ENCODE results near the gene MRPL17.

MRPL17 gene

DNA sequence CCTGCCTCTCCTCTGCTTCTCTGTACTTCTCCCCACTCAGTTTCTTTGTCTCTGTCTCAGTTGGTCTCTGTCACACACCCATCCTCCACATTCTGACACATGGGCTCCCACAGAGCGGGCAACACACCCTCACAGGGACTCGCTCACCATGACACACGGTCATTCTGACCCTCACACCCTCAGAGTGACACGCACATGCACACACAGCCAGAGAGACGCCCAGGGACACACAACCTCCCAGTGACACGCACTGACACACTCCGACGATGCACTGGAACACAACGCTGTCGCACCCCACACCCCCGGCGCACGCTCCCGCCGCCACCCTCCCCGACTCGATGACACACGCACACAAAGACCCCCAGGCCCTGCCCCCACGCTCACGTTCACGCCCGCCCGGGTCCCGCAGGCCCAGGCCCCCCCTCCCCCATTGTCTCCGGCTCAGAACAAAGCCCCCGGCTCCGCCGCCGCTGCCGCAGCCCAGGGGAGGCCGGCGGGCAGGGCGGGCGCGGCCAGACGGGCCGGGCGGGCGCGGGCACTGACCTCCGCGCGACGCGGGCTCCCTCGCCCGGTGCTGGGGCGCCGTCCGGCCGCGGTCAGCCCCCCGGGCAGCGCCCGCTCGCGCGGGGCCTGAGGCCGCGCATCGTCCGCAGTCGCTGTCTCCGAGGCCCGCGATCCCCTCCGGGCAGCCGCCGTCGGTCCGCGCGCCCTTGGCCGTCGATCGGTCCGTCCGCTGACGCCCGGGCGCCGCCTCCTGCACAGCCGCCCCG is 27.9 kb downstream of the MRPL17 start:
- in situ Hi-C loops (cut with MboI; ENCODE audit: low sequenced_read_pairs) = no loop called here

DNA sequence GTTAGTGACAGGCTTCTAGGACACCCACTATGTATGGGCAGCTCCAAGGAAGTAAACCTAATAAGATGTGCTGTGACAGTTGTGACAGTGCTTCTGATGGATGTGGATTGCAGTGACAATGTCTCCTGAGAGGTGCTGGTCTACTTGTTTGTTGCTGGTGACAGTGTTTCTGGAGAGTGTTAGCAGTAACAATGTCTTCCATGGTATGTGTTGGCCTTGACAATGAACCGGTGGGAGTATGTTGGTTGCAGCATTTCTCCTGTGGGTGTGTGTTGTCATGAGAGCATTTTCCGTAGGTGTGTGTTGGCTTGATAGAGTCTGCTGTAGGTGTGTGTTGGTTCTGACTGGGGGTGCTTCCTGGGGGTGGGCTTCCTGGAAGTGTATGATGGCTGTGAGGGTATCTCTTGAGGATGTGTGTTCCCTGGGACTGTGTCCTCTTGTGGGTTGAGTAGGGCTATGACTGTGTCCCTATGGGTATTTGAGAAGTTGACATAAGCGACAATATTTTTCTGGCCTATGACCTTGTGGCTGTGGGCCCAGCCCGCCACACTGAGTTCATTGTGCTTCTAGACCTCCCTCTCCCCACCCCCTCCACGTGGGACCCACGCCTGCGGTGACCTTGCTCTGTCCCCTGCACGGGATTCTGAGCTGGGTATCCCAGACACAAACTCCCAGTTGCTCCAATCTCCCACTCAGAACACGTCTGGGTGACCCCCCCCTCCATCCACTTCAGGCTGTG is 28.7 kb downstream of the MRPL17 start:
- in situ Hi-C loops (cut with MboI; ENCODE audit: low sequenced_read_pairs) = no loop called here

DNA sequence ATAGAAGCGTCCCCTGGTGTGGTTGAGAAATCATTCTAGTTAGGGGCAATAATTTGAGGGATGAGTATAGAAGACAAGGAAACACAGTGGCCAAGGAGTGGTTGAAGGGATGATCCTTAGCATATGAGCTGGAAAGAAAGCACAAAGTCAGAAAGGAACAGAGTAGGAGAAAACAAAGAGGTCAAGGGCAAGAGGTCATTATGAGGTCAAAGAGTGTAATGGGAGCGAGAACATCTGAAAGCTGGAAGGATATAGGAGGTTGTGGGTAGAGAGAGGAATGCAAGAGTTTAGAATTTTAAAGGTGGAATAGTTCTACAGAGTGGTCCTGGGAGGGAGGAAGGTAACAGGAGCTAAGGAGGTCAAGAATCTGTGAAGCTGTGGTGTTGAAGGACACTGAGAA is 29.5 kb downstream of the MRPL17 start:
- in situ Hi-C loops (cut with MboI; ENCODE audit: low sequenced_read_pairs) = no loop called here

DNA sequence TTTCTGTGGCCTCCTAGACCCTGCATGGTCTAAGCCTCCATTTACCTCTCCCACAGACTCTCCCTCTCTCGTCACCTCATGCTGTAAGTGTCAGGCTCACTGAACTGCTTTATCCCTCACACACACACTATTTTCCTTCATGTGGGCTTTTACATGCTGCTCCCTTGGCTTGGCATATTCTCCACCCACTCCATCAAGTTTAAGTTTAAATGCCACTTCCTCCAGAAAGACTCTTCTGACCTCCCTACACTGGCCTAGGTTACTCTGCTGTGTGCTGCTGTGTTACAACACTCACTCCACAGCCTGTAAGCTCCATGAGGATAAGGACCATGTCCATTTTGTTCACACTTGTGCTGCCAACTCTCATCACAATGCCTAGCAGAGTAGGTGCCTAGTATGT is 30.0 kb downstream of the MRPL17 start:
- in situ Hi-C loops (cut with MboI; ENCODE audit: low sequenced_read_pairs) = no loop called here

DNA sequence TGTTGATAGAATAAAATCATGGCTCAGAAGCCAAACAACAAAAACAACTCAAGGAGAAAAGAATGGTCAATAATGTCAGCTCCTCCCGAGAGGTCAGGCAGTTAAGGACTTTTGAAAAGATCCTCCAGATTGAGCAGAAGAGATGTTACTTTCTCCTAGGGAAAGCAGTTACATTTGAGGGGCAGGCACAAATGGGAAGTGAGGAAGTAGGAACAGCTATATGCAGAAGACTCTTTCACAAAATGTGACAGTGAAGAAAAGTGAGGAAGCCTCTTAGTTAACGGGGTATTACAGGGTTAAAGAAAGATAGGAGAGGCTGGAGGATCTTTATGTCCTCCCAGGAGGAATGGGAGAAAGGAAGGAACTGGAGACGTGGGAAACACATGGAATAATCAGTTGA is 31.0 kb downstream of the MRPL17 start:
- in situ Hi-C loops (cut with MboI; ENCODE audit: low sequenced_read_pairs) = no loop called here

DNA sequence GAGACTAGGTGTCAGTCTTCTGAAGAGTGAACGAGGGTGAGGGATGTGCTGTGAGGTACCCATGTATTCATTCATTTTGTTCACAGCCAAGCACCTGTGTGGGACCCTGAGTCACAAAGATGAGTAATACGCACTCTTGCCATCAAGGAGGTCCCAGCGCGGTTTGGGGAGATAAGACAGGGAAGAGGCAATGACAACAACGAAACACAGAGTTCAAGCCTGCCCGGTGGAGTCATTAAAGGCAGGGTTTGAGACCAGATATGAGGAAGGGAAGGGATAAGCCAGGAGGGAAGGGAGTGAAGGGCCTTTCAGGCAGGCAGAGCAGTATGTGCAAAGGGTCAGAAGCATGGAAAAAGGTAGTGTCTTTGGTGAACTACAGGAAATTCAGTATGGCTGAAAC is 32.2 kb downstream of the MRPL17 start:
- in situ Hi-C loops (cut with MboI; ENCODE audit: low sequenced_read_pairs) = no loop called here

DNA sequence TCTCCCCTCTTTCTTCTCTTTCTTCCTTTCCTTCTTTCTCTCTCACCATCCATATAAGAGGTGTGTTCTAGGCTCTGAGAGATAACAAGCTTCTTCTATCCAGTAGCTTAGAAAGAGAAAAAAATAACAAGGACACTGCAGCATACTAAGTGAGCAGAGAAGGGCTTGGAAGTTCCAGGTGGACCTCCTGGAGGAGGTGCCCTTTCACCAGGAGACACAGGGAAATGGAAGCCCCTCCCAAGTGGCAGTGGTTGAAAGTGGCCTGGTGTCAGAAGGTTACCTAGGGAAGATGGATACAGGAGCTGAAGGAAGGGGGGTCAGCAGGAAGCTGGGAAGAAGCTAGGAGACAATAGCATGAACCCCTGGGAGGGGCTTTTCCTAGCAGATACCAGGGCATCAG is 33.0 kb downstream of the MRPL17 start:
- in situ Hi-C loops (cut with MboI; ENCODE audit: low sequenced_read_pairs) = no loop called here

DNA sequence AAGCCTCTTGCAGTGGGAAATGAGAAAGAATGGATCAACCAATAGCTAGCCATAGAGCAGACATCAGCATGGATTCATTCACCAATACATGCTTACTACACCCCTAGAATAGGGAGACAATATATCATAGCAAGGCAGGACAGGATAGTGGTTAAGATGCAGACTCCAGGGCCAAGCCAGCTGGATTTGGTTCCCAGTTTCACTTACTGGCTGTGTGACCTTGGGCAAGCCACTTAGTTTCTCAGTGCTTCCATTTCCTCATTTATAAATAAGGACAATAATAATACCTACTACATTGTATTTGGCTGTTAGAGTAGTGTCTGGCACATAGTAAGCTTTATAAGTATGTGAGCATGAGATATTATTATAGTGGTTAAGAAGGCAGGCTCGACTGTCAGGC is 34.6 kb downstream of the MRPL17 start:
- in situ Hi-C loops (cut with MboI; ENCODE audit: low sequenced_read_pairs) = no loop called here

DNA sequence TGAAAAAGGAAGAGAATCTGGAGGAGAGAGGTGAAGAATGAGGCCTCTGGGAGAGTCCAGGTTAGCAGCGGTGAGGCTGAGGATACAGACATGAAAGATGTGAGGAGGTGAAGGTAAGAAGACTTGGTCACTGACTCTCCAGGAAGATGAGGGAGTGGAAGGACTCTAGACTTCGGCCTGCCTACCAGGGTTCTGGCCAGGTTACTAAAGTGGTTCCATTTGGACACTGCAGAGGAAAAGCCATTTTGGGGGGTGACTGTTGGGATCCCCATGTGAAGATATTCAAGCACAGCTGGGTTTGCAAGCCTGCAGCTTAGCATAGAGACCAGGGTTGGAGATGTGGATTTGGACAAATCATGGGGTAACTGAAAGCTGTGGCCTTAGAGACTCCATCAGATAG is 35.3 kb downstream of the MRPL17 start:
- in situ Hi-C loops (cut with MboI; ENCODE audit: low sequenced_read_pairs) = no loop called here

DNA sequence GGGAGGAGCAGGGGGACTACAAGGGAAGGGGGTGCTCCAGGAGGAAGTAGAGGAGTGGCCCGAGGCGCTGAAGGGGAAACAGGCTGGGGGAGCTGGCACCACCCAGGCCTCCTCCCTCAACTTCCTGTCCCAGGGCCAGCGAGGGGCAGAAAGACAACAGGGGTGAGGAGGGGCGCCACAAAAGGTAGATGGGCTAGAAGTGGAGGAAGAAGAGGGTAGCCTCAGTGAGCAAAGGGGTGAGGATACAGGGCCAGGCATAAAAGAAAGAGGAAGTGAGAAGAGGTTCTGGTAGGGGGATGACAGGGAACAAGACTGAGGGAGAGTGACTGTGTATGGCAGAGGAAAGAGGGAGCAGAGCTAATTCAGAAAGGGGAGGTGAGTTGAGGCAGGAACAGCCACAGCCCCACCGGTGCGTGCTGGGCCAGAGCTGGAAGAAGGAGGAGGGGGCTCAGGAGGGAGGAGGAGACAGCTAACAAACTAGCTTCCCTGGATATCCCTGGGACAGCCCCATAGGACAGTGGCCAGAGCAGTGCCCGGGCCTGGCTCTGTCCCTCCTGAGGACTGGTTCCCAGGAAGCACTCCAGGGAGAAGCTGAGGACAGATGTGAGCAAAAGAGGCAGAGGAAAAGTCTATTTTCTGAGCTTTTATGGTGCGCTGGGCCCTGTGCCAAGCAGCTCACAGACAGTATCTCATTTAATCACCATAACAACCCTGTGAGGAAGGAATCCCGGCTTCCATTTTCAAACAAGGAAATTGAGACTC is 36.0 kb downstream of the MRPL17 start:
- in situ Hi-C loops (cut with MboI; ENCODE audit: low sequenced_read_pairs) = no loop called here

DNA sequence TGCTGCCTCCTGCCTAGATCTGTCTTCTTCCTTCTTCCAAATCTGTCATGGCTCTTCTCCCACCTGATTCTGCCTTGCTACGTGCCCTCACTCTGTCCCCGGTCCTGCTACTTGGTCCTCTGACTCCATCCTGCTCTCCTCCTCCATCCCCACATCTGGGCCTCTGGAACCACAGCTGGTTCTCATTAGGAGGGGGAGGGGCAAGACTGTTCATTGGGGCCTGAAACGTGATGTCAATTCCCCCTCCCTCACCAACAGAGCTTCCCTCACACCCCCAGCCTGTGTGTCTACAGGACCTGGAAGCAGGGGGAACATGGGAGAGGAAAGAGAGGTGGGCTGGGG is 36.6 kb downstream of the MRPL17 start:
- in situ Hi-C loops (cut with MboI; ENCODE audit: low sequenced_read_pairs) = no loop called here

DNA sequence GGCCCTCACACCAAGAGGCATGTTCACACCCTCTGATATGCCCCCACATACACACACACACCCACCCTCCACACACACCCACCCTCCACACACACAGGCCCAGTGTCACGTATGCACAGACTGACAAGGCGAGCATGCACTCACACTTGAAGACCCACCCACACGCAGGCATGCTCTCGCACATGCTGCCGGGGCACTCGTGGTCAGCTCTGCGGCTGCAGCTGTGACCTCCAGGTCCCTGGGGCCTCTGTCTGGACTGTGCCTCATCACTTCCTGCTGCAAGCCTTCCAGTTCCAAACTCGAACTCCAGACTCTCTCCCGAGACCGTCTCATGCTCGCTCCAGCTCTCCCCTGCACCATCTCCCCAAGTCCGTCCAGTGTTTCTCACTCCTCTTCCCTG is 37.1 kb downstream of the MRPL17 start:
- in situ Hi-C loops (cut with MboI; ENCODE audit: low sequenced_read_pairs) = no loop called here

DNA sequence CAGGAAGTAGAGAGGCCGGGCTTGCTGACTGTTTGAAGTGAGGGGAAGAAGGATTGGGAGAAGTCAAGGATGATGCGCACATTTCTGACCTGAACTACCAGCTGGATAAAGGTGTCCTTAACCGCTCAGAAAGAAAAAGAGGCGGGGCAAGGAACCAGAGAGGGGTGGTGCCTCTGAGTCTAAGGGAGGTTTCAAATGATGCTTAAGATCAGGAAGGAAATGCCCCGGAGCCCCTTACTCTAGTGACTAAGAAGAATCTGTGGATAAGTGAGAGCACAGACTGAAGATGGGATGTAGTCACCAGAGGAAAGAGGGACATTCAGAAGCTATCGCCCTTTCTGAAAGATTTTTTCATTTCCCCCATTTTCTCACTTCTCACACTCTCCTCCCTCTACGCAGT is 40.2 kb downstream of the MRPL17 start:
- in situ Hi-C loops (cut with MboI; ENCODE audit: low sequenced_read_pairs) = no loop called here

DNA sequence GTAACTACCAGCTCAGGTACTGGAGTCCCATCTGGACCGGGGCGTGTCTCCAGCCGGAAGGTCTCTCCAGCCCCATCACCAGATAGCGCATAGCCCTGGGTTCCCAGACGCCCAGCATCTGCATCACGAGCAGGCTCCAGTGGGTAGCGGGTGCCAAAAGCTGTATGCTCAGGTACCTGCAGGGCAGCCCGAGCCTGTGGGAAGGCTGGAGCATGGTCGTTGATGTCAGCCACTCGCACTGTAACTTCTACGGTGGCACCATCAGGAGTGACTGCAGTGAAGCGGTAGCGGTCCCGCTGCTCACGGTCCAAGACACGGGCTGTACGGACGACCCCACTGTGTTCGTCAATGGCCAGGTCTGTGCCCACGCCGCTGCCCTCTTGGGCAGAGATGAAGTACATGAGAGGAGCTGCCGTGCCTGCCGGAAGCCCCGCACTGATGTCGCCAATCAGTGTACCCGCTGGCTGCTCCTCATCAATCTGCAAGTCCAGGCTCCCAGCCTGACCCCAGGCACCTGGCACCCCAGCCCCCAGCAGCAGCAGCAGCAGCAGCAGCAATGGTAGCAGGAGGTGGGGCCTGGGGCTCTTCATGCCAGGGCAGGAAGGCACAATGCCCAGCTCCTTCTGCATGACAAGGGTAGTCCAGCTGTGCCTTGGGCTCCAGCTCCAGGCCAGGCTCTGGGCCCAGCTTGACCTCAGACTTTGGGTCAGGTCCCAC is 42.0 kb downstream of the MRPL17 start:
- in situ Hi-C loops (cut with MboI; ENCODE audit: low sequenced_read_pairs) = no loop called here

DNA sequence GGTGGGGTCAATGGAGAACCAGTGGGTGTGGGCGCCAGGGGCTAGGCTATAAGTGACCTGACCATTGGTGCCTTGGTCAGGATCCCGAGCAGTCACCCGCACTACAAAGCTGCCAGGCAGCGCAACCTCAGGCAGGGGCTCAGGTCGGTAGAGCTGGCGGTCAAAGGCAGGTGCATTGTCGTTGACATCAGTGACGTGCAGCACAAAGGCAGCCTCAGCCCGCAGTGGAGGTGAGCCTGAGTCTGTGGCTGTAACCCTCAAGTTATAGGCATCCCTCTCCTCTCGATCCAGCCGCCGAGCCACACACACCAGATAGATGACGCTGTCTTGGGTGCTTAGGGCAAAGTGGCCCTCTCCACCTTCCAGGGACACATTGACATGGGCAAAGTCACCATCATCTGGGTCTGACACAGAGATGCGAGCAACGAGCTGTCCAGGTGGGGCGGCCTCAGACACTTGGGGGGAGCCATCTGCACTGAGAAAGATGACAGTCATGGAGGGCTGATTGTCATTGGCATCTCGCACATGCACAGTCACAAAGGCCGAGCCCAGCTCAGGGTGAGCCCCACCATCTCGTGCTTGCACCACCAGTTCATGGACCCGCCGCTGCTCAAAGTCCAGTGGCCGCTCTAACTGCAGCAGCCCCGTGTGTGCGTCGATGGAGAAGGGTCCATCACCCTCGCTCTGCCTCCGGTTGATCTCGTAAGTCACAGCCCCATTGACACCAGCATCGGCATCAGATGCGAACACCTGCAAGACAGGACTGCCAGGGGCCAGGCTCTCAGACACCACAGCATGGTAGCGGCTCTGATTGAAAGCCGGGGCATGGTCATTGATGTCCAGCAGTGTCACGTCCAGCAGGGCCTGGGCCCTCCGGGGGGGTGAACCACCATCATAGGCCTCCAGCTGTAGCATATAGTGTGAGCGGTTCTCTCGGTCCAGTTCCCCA is 42.8 kb downstream of the MRPL17 start:
- in situ Hi-C loops (cut with MboI; ENCODE audit: low sequenced_read_pairs) = no loop called here

DNA sequence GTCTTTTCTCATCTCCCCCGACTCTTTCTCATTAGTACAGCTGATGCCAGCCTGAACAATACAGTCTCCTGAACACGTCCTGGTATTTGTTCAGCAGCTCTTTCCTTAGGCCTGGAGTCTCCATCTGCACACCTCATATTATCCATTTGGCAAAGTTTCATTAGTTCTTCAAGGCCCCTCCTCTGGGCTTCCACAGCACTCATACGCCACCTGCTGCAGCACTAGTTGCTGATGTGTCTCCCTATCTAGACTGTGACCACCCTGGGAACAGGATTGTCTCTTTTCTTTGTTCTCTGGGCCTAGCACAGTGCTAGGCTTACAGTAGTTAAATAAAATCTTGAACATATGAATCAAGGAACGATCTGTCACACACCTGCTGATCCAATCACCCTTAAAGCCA is 44.7 kb downstream of the MRPL17 start:
- in situ Hi-C loops (cut with MboI; ENCODE audit: low sequenced_read_pairs) = no loop called here

DNA sequence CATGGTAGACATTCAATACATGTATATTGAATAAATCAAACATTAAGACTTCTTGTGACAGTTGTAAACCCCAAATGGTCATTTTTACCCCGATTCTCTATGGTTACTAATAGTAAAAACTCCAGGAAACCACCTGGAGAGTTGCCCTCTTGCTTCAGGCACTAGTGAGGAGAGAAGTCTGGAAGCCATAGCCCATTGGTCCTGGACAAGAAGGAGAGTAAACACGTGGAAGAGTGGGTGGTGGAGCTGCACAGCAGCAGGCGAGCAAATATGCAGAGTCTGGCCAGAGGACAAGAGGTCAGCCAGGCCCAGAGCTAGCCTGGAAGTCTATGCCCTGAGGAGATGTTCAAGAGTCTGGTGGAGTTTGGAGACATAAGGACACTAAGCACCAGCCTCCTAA is 45.3 kb downstream of the MRPL17 start:
- in situ Hi-C loops (cut with MboI; ENCODE audit: low sequenced_read_pairs) = no loop called here

DNA sequence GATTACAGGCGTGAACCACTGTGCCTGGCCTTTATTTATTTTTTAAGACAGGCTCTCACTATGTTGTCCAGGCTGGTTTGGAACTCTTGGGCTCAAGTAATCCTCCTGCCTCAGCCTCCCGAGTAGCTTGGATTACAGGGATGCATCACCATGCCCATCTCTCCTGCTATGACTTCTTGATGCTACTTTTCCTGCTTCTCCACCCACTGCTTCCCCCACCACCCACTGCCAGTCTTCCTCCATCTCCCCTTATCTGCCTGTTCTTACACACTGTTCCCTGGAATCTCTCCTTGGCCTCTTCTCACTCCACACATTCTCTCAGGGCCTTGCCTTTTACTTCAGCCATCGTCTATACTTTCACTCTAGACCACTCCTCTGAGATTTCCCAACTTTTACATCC is 46.7 kb downstream of the MRPL17 start:
- in situ Hi-C loops (cut with MboI; ENCODE audit: low sequenced_read_pairs) = no loop called here

DNA sequence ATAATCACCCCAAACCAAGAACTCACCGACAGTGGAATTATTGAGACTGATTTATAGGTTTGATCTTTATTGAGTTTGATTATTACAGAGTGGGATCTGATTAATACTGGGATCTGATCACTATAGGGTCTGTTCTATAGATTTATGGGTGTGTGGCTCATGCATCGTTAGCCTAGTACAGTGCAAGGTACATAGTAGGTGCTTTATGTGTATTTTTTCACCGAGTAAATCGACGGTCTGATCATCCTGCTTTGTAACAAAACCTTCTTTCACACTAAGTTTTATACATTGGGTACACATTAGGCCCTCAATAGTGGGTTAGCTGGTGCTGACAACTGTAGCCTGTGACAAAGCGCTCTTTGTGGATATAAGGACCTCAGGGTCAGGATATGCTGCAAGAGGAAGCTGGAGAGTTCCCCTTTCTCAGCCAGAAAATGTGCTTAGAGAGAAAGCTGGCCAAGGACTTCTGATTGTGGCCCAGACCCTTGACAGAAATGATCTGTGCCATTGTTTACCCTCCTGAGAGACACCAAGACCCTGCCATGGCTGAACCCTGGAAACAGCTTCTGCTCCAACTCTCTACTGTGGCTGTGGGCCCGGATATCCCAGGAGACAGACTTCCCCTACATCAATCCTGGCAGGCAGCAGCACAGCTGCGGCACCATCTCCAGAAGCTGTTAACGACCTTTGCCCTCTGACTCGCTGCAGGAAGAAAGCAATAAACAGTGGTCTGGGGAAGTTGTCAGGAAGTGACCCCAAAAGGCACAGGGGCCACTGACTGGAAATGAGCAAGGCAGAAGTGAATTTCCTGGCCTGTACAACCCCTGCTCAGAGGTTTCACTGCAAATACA is 47.8 kb downstream of the MRPL17 start:
- in situ Hi-C loops (cut with MboI; ENCODE audit: low sequenced_read_pairs) = no loop called here
